Heart right ventricle (tissue), 16 donors: Measurements from ENCODE around the gene LRRC27. TPM values are rescaled to one million over a fixed set of nuclear protein-coding genes. Genes with fewer than 3 reads are reported as not detected.

Experiments used
- ATAC-seq, 8 donors: fragments of 200-7000 bp; cut with Tn5 transposase; one replicate each; pipeline ENCODE4 v1.9.1; 2020; ENCODE audit warnings: mild to moderate bottlenecking in 8 of 8, moderate library complexity in 8 of 8, moderate number of reproducible peaks in 1 of 8
- DNase-seq, 2 donors: peaks; one replicate each; pipeline ENCODE4 v3.0.0-alpha.2; 2020
- H3K27ac ChIP-seq, 10 donors: fragments of 200-600 bp; sonication (generic) in 2 of 10; one replicate each; pipeline versions ENCODE4 v1.5.0 to v1.8.0; 2020 to 2022; ENCODE audit warnings: mild to moderate bottlenecking in 3 of 10
- H3K27me3 ChIP-seq, 7 donors: fragments of 200-600 bp; one replicate each; pipeline ENCODE4 v1.8.0; 2021 to 2022; ENCODE audit warnings: mild to moderate bottlenecking in 2 of 7
- H3K36me3 ChIP-seq, 9 donors: fragments of 200-600 bp; sonication (generic) in 1 of 9; one replicate each; pipeline versions ENCODE4 v1.5.0 to v1.8.0; 2020 to 2022; ENCODE audit warnings: mild to moderate bottlenecking in 2 of 9
- H3K4me1 ChIP-seq, 9 donors: fragments of 200-600 bp; sonication (generic) in 1 of 9; one replicate each; pipeline versions ENCODE4 v1.5.0 to v1.8.0; 2020 to 2022; ENCODE audit warnings: mild to moderate bottlenecking in 4 of 9
- H3K4me3 ChIP-seq, 10 donors: fragments of 200-600 bp; sonication (generic) in 2 of 10; one replicate each; pipeline versions ENCODE4 v1.5.0 to v1.8.0; 2020 to 2022; ENCODE audit warnings: mild to moderate bottlenecking in 7 of 10, moderate library complexity in 2 of 10
- H3K9me3 ChIP-seq, 11 donors: fragments of 200-600 bp in 10 of 11; sonication (generic) in 2 of 11; one replicate each; pipeline versions ENCODE4 v1.5.0 to v1.8.0; 2013 to 2022; ENCODE audit warnings: mild to moderate bottlenecking in 2 of 11, control low read depth in 1 of 11, moderate library complexity in 1 of 11
- CTCF ChIP-seq, 9 donors: fragments of 200-600 bp; sonication (generic) in 2 of 9; IDR thresholded peaks; one replicate each; pipeline versions ENCODE4 v1.5.0 to v1.8.0; 2021 to 2022; ENCODE audit warnings: antibody characterized with exemption in 9 of 9, mild to moderate bottlenecking in 5 of 9, moderate library complexity in 1 of 9
- WGBS, 2 donors: extraction: QIAGEN DNeasy Blood & Tissue Kit; methylation state at CpG; one replicate each; pipeline ENCODE4 v1.1.7; 2013; ENCODE audit warnings: inconsistent platforms in 1 of 2; 5-methylcytosine and 5-hydroxymethylcytosine counted together
- intact Hi-C, 10 donors: fragments of 100-400 bp; cut with DNase I; formaldehyde crosslinking; loops; one replicate each; pipeline versions ENCODE4 v1.11.1 to v1.14.2; 2022
- polyA plus RNA-seq, 2 donors: library from polyadenylated mRNA; stranded (reverse); fragments of 200-250 nt; gene quantifications; one replicate each; pipeline ENCODE4 v1.2.3, GENCODE V29; 2013
- total RNA-seq, 10 donors: library from RNA; stranded (reverse); fragmentation: NEBNext Ultra II Directional in 3 of 10; extraction: Animal tissue kit (Norgen Biotek cat#: 25700) in 3 of 10; gene quantifications; one replicate each; pipeline versions ENCODE4 v1.2.1 to v1.2.4, GENCODE V29; 2021 to 2023
- donor health status: Arrhythmogenic right ventricular cardiomyopathy.
- donor health status: ischemic (EF 13 %, LVEDD 7.1; RV severe dilation, severe dysfunction).
- donor health status: healthy with polysubstance abuse.
- donor health status: DM: no; HTN: yes; CAD: no.
- donor health status: DM: no; HTN: no; CAD: no.
- donor health status: ischemic (EF 25% LVEDD 6.9; RV normal size, moderate dysfunction).
- donor health status: ischemic (EF 25% LVEDD 5.7; RV mildly dilated, moderate dysfunction).
- donor health status: healthy.
- donor health status: DM: yes; HTN: yes; CAD: no.
- donor health status: Ischemic cardiomyopathy.
- donor health status: ischemic (EF 35%, LVEDD 5.7; RV mildly dilated, moderate dysfunction).
- donor health status: nonischemic (EF 11% LVEDD 7.7; RV severe dilation, severe dysfunction).
- donor health status: DM: yes; HTN: yes; CAD: no.
- donor health status: PGD.
- donor health status: ischemic (EF 29% LVEDD 5.4; RV normal size, mild dysfunction).
- donor health status: nonischemic (EF 23%, LVEDD 6.1; RV moderate dilation, normal function).

The LRRC27 gene
- total and polyA plus RNA-seq, 12 donors: 3.0 to 8.1 (median 4.7) TPM

- TF ChIP-seq CTCF (IDR thresholded peaks at IDR 0.05): no peak
- Histone ChIP-seq H3K9me3 (no peaks in the 10 kb centered on the region), H3K4me3 (no peak overlapping the region), H3K4me1 (peaks cover 6 to 38% (median 32%) of the 10 kb centered on the region in 9 donors), H3K27me3 (no peaks in the 10 kb centered on the region), H3K36me3 (no peaks in the 10 kb centered on the region), H3K27ac (peak overlapping the region in 1 of 10 donors; percentile 27)
- no peak for ATAC-seq
- DNase-seq: no peak
- 71 to 82% methylated on average over 9 of the region's 9 CpGs for WGBS, 2 donors
- intact Hi-C loops: loop anchor here in 5 of 10 donors (5.0 to 10.0 kb wide), 3 partner anchors 239 to 244 kb away; no protein-coding TSS in a partner anchor
Observed at GRCh38 chr10:132393695-132394181, 61.7 kb downstream of the LRRC27 start.

- intact Hi-C loops: loop anchor here in 5 of 10 donors (5.0 to 10.0 kb wide), 3 partner anchors 238 to 243 kb away; no protein-coding TSS in a partner anchor
- no peak for TF ChIP-seq CTCF (IDR thresholded peaks at IDR 0.05)
Observed at GRCh38 chr10:132394201-132394811, 62.3 kb downstream of the LRRC27 start.

GRCh38 chr10:132394936-132395703 is 63.1 kb downstream of the LRRC27 start:
- TF ChIP-seq CTCF (IDR thresholded peaks at IDR 0.05): no peak
- no peaks in the 10 kb centered on the region for H3K27me3 ChIP-seq
- WGBS, 2 donors: 87 to 92% methylated on average over 12 of the region's 12 CpGs
- peak overlapping the region; percentile 93 to 99 (median 97) for H3K27ac ChIP-seq
- no peaks in the 10 kb centered on the region for H3K9me3 ChIP-seq
- intact Hi-C loops: loop anchor here in 6 of 10 donors (5.0 to 10.0 kb wide), 4 partner anchors 122 to 242 kb away; no protein-coding TSS in a partner anchor
- peak overlapping the region in 7 of 10 donors; percentile 56 to 94 (median 64) for H3K4me3 ChIP-seq
- DNase-seq: peak in 1 of 2 donors; percentile 12
- ATAC-seq: peak in 4 of 8 donors; percentile 8 to 38 (median 13)
- H3K36me3 ChIP-seq: no peaks in the 10 kb centered on the region
- H3K4me1 ChIP-seq: peaks cover 6 to 43% (median 36%) of the 10 kb centered on the region in 9 donors

More at GRCh38 chr10:132394201-132394811, 62.3 kb downstream of the LRRC27 start:
- DNase-seq (no peak), ATAC-seq (no peak)
- Histone ChIP-seq H3K9me3 (no peaks in the 10 kb centered on the region), H3K27me3 (no peaks in the 10 kb centered on the region), H3K4me1 (peaks cover 6 to 38% (median 29%) of the 10 kb centered on the region in 9 donors), H3K36me3 (no peaks in the 10 kb centered on the region), H3K4me3 (no peak overlapping the region), H3K27ac (peak overlapping the region in 3 of 10 donors; percentile 27 to 98 (median 34))
- 80 to 82% methylated on average over 13 of the region's 13 CpGs for WGBS, 2 donors
